SHP77 treated with DMSO at 0.1 percent for 48 hours (cell line): Measurements from ENCODE around the gene NEK9.
A peak's percentile ranks its signal among the peaks of the same experiment; 100 is the strongest.
"Not testable (repeated sequence)": the region's sequence is repeated elsewhere in the genome, so short reads cannot be mapped to it uniquely, and the experiment has no call there.

ENCODE experiments used
- DNase-seq: peaks from one replicate; lab custom pipeline; 2025; lab: John Stamatoyannopoulos, UW

NEK9 gene

DNA sequence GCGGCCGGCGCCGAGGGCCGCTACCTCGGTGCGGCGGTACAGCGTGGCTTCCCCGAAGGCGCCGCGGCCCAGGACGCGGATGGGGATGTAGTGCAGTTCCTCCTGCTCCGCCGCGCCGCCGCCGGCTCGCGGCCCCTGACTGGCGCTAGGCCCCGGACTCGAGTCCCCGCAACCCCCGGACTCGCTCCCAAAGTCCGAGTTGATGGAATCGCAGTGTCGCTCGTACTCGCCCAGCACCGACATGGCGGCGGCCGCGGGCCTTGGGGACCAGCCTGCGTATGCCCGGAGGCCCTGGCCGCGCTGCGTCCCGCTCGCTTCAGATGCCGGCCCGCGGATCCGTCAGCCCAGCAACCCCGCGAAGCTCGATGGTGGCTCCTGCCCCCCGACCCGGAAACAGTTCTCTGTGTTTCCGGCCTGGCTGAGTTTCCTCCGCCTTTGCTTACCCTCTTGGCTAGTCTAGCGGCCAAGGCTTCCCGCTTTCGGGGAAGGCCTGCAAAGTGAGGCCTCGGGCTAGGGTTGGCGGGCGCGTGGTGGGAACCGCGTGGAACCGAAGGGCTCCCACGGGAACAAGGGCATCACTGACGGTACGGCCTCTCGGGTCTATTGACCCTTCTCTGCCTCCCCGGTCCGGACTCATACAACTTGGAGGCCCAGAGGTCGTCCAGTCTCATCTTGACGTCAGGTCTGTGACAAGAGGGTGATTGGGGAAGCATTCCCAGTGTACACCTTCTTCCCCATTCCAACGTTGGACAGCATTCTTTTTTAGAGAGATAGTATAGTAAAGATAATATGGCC lies at the start of gene NEK9:
Gene NEK9 (minus strand): TSS at position 370 of the 795 bp plus-strand sequence. CDS start 127 bp downstream, at position 243.
- DNase-seq, result peak; percentile 60

DNA sequence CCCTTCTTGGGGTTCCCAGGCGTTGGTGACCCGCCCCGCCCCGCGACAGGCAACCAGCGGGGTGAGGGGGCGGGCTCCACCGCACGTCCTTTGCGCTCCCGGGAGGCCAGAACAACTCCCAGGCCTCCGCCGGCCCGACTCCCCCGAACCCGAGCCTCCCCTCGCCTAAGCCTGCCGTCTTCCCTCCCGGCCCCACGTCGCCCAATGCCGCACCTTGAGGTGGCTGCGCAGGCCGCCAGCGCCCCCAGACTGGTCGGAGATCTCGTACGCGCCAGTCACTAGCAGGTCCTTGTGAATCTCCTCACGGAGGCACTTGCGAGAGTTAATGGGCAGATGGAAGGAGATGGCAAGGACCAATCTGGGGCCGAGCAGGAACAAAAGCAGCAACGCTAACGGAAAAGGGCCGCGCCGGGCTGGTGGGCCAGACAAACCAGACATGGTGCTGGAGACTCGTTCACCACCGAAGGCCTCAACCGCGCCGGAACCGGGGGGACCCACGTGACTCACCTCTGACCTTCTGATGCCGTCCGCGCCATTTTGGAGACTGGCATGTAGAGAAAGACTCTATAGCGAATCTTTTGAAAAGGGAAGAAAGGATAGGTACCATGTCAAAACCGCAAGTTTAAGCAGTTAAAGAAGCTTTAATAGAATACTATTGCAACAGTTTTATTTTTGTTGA lies 49.4 kb upstream of the NEK9 start, which contains the start of gene TMED10:
Gene TMED10 (minus strand): TSS at position 471 of the 679 bp plus-strand sequence. CDS start 33 bp downstream, at position 438.
- DNase-seq, result no peak

- no peak for DNase-seq
These were observed 48.9 kb upstream of the NEK9 start for GRCh38 chr14:75175677-75176141.

DNA sequence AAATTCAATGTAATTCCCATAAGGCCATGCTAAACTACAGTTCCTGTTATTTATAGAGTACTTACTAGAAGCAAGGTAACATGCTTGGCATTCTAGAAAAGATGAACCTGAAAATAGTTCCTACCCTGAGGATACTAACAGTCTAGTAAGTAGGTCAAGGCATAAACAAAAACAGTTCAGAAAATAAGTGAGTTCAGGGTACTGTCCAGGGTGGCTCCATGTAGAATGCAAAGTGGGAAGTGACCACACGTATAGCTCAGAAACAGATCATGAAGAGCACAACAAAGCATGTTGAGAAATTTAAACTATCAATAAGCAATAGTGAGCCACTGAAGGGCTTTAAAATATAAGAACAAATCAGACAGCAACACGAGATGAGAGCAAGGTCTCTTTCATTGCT lies 47.2 kb upstream of the NEK9 start:
- no peak for DNase-seq

GRCh38 chr14:75170772-75171171 lies 43.9 kb upstream of the NEK9 start:
- DNase-seq, result no peak

- DNase-seq, result no peak
These were observed 41.9 kb upstream of the NEK9 start for GRCh38 chr14:75168586-75169335.

GRCh38 chr14:75167325-75167724 lies 40.5 kb upstream of the NEK9 start:
- no peak for DNase-seq

DNA sequence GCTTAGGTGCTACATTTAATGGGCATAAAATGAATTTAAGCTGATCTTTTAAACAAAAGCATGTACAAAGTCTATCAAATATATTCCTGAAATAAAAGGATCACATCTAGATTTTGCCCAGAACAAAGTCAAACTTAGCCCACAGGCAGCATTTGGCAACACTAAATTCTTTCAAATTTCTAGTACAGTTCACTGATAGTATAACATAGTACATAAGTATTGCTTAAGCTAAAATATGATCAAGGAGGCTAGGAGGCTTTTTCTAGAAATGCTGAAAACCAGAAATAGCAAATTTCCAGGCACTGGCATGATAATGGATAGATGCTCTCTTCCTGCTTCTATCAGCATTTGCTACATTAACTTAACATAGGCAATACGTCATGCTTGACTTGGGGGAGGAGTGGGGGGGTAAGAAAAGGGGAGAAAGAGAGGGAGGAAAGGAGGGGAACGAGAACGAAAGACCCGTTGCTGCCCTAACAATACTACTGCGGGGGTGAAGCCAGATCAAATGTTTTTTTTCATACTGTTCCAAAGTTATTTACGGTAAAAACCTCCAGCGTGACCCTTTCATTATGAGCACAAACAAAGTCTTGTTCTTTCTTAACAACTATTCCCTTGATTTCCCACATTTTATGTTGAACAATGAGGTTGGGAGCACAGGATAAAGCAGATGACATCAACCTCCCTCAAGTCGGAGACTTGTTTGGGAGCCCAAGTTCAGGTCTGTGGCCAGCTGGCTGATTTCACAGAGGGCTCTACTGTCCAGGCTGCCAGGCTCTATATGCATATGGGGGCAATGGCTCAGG lies 38.9 kb upstream of the NEK9 start:
- DNase-seq, result no peak

DNA sequence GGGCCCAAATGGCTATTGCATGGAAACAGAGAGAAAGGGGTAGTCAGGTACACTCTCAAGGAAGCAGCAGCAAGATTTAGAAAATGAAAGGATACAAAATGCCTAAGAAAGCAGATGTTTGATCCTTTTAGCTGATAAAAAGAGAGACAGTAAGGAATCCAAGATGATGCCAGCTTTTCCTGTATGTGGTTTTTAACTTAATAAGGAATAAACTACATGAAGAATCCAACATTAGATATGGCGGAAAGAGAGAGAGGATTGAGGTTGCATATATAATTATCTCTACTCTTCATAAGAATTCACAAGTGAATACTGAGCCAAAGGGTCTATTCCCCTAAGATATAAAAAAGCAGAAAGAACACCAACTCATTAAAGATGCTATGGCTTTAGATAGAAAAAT lies 38.0 kb upstream of the NEK9 start:
- no peak for DNase-seq

- DNase-seq, result no peak
These were observed 36.8 kb upstream of the NEK9 start for GRCh38 chr14:75163677-75164076.

GRCh38 chr14:75162631-75163030 lies 35.8 kb upstream of the NEK9 start:
- no peak for DNase-seq

DNA sequence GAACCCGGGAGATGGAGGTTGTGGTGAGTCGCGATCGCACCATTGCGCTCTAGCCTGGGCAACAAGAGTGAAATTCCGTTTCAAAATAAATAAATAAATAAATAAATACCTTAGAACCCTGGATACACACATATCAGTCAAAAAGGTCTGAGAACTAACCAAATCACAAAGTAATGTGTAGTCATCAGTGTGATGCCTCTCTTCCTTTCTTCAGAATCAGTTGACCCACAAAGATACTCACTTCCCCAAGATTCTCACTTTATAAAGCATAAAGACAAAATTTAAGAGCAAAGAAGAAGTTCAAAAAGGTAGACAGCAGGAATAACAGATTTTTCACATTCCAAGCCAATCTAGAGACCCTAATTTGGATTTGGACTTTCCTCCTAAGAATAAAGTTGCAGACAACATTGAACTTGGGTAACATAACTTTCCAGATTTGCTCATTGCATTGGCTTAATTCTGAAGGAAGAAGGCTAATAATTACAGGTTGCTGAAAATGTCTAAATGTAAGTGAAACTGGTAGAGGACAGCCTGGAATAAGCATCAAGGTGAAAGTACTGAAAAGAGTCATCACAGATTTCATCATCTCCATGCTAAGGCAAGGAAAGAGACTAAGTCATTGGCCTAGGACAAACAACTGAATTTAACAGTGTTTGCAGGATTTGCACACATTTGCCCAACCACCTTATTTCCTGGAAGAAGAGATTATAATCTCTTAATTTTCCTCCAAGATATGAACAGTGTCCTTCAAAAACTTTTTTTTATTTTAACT lies 32.2 kb upstream of the NEK9 start:
- no peak for DNase-seq

DNA sequence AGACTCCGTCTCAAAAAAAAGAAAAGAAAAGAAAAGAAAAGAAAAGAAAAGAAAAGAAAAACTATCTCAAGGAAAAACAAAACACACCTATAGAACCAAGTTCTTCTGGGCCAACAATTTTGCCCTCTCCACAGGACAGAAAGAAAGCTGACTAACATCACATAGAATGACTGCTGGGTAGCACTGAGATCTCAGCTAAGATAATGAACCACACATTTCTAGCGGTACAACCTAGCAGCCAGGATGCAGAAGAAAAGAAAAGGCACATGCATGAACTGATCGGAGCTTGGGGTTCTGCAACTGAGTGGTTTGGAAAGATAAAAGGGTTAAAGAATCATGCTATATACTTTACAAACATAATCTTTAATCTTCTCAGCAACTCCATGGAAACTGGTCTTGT lies 30.1 kb upstream of the NEK9 start:
- no peak for DNase-seq

DNA sequence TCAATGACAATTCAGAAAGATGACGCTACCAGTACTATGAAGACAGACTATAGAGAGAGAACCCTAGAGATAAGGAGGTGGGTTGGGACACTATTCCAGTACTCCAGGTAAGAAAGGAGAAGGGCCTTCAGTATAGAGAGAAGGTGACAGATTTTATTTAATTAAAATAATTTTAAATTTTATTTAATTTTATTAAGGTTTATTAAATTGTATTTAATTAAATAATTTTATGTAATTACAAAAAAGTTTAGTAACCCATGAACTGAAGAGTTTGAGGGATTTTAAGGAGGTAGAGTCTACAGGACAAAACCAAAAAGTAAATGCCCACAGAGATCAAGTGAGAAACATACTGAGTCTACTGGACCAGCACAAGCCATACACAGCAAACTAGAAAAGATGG lies 29.3 kb upstream of the NEK9 start:
- no peak for DNase-seq

DNA sequence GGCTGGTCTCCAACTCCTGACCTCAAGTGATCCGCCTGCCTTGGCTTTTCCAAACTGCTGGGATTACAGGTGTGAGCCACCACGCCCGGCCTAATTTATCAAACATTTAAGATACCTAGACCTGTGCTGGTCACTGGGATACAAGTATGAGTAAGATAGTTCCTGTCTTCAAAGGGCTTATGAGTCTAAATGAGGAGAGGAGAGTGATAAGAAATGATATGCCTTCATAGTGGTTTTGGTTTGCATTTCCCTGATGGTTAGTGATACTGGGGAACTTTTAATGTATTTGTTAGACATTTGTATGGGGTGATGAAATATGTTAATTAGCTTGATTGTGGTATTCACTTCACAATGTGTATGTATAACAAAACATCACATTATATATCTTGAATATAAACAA lies 28.3 kb upstream of the NEK9 start:
- DNase-seq, result no peak

DNA sequence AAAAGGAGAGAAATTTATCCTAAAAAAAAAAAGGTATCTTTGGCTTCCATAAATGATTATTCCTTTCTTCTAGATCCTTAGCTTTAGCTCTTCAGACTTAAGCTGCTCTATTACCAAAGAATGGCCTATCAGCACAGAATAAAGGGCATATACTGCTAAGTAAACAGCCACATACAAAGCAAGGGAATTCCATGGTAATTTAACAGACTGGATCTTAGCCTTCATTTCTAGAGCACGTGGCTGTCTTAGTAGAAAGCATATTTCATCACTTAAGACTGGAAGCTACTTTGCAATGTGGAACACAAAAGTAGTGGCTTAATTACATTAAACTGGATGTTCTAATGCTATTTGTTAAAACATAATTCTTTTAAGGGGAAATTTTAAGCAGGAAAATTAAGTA lies 26.4 kb upstream of the NEK9 start:
- no peak for DNase-seq

- no peak for DNase-seq
These were observed 25.0 kb upstream of the NEK9 start for GRCh38 chr14:75151851-75152250.

- not testable (repeated sequence) for DNase-seq
These were observed 23.8 kb upstream of the NEK9 start for GRCh38 chr14:75150637-75151036.

- no peak for DNase-seq
These were observed 23.3 kb upstream of the NEK9 start for GRCh38 chr14:75150150-75150549.

- DNase-seq, result no peak
These were observed 20.7 kb upstream of the NEK9 start for GRCh38 chr14:75147423-75148071.
